ENCODE measurements around the gene HES5.
A peak's percentile ranks its signal among the peaks of the same experiment; 100 is the strongest.

HES5 gene

GRCh38 chr1:2506007-2506860 is 23.8 kb downstream of the HES5 start:
- ATAC-seq (ENCODE audit: low read depth) (peak; percentile 6), DNase-seq (ENCODE audit: low spot score) (no peak)
- peak overlapping the region; percentile 40 for H3K27ac ChIP-seq (ENCODE audit: poor library complexity, severe bottlenecking)
- H3K4me3 ChIP-seq (ENCODE audit: severe bottlenecking), result no peak overlapping the region
- peaks cover 36% of the 10 kb centered on the region for H3K36me3 ChIP-seq (ENCODE audit: low read depth)
- H3K9me3 ChIP-seq (ENCODE audit: severe bottlenecking), result no peaks in the 10 kb centered on the region
- TF ChIP-seq, protein P1, sequence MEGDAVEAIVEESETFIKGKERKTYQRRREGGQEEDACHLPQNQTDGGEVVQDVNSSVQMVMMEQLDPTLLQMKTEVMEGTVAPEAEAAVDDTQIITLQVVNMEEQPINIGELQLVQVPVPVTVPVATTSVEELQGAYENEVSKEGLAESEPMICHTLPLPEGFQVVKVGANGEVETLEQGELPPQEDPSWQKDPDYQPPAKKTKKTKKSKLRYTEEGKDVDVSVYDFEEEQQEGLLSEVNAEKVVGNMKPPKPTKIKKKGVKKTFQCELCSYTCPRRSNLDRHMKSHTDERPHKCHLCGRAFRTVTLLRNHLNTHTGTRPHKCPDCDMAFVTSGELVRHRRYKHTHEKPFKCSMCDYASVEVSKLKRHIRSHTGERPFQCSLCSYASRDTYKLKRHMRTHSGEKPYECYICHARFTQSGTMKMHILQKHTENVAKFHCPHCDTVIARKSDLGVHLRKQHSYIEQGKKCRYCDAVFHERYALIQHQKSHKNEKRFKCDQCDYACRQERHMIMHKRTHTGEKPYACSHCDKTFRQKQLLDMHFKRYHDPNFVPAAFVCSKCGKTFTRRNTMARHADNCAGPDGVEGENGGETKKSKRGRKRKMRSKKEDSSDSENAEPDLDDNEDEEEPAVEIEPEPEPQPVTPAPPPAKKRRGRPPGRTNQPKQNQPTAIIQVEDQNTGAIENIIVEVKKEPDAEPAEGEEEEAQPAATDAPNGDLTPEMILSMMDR (IDR thresholded peaks at IDR 0.05; ENCODE audit: poor library complexity, severe bottlenecking), result no peak
- H3K4me1 ChIP-seq (ENCODE audit: insufficient read depth, poor library complexity, severe bottlenecking), result no peaks in the 10 kb centered on the region
- H3K27me3 ChIP-seq (ENCODE audit: insufficient read depth, poor library complexity, severe bottlenecking), result no peaks in the 10 kb centered on the region

DNA sequence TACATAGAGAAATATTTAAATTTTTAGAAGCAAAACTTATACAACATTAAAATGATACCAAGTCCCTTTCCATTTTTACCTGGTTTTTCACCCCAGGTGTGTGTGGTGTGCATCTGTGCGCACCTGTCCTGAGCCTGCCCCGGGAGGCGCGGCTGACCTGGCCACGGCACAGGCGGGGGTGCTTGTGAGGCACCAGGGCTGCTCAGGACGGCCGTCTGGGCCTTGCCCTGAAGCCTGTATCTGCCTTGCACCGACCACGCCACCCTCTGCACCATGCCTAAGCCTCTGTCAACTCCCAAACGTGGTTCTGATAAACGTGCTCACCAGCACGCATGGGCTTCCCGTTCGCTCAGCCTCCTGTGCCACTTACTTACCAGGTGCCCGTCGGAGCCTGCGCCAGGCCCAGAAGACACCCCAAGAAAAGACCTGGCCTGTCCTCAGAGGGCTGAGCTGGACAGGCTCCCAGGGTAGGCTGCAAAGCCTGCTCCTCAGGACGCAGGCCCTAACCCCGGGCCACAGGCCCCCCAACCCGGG is 24.5 kb downstream of the HES5 start:
- DNase-seq (ENCODE audit: low spot score) (no peak), ATAC-seq (ENCODE audit: low read depth) (peak; percentile 9; the same call in 2 of the 3 replicates)
- Histone ChIP-seq H3K4me1 (ENCODE audit: insufficient read depth, poor library complexity, severe bottlenecking) (no peaks in the 10 kb centered on the region), H3K36me3 (ENCODE audit: low read depth) (peaks cover 33% of the 10 kb centered on the region), H3K4me3 (ENCODE audit: severe bottlenecking) (no peak overlapping the region), H3K27me3 (ENCODE audit: insufficient read depth, poor library complexity, severe bottlenecking) (no peaks in the 10 kb centered on the region), H3K27ac (ENCODE audit: poor library complexity, severe bottlenecking) (no peak overlapping the region), H3K9me3 (ENCODE audit: severe bottlenecking) (no peaks in the 10 kb centered on the region)
- TF ChIP-seq, protein P1 (IDR thresholded peaks at IDR 0.05; ENCODE audit: poor library complexity, severe bottlenecking), result no peak

DNA sequence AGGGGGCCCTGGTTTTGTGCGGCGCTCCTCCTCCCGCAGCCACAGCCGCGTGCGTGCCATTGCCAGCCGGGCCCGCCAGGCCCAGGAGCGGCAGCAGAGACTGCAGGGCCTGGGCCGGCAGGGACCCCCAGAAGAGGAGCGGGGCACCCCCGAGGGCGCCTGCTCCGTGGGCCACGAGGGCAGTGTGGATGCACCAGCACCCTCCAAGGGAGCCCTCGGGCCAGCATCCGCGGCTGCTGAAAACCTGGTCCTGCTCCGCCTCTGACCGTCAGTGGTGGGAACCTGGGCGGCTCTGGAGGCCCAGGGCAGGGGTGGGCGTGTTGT is 25.2 kb downstream of the HES5 start:
- no peak overlapping the region for H3K4me3 ChIP-seq (ENCODE audit: severe bottlenecking)
- no peaks in the 10 kb centered on the region for H3K9me3 ChIP-seq (ENCODE audit: severe bottlenecking)
- DNase-seq (ENCODE audit: low spot score) (no peak), ATAC-seq (ENCODE audit: low read depth) (no peak)
- no peaks in the 10 kb centered on the region for H3K4me1 ChIP-seq (ENCODE audit: insufficient read depth, poor library complexity, severe bottlenecking)
- TF ChIP-seq, protein P1 (IDR thresholded peaks at IDR 0.05; ENCODE audit: poor library complexity, severe bottlenecking), result no peak
- H3K36me3 ChIP-seq (ENCODE audit: low read depth), result peaks cover 36% of the 10 kb centered on the region
- H3K27ac ChIP-seq (ENCODE audit: poor library complexity, severe bottlenecking), result no peak overlapping the region
- H3K27me3 ChIP-seq (ENCODE audit: insufficient read depth, poor library complexity, severe bottlenecking), result no peaks in the 10 kb centered on the region

- no peak for ATAC-seq (ENCODE audit: low read depth)
- no peak for DNase-seq (ENCODE audit: low spot score)
Observed at GRCh38 chr1:2504225-2504948, 25.7 kb downstream of the HES5 start.

More at GRCh38 chr1:2504225-2504948, 25.7 kb downstream of the HES5 start:
- TF ChIP-seq, protein P1 (IDR thresholded peaks at IDR 0.05; ENCODE audit: poor library complexity, severe bottlenecking), result no peak
- no peaks in the 10 kb centered on the region for H3K27me3 ChIP-seq (ENCODE audit: insufficient read depth, poor library complexity, severe bottlenecking)
- H3K36me3 ChIP-seq (ENCODE audit: low read depth), result peaks cover 37% of the 10 kb centered on the region
- no peaks in the 10 kb centered on the region for H3K9me3 ChIP-seq (ENCODE audit: severe bottlenecking)
- H3K27ac ChIP-seq (ENCODE audit: poor library complexity, severe bottlenecking), result no peak overlapping the region
- H3K4me1 ChIP-seq (ENCODE audit: insufficient read depth, poor library complexity, severe bottlenecking), result peaks cover 4% of the 10 kb centered on the region
- H3K4me3 ChIP-seq (ENCODE audit: severe bottlenecking), result no peak overlapping the region

Measured in RWPE2 (cell line).